Measurements from ENCODE around the gene SRGAP1.
"Not testable (repeated sequence)": the region's sequence is repeated elsewhere in the genome, so short reads cannot be mapped to it uniquely, and the experiment has no call there.

The SRGAP1 gene

DNA sequence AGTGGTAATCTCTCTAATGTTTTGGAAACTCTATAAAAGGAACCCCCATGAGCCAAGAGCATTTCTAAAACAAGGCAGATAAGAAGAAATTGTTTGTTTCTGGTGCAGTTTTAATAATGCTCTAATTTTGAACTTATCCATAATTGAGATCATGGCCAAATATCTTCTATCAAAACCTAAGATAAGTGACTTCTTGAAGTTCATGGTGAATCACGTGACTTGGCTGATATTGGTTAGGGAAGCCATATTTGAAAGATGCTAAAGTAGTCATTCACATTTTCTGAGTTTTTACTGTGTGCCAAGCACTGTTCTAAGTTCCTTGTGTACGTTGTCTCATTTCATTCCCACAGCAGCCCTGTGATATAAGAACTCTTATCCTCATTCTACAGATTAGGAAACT is 219.7 kb downstream of the SRGAP1 start:
- no peak for DNase-seq

GRCh38 chr12:64064706-64065105 is 220.2 kb downstream of the SRGAP1 start:
- DNase-seq = no peak

GRCh38 chr12:64065881-64066451 is 221.5 kb downstream of the SRGAP1 start:
- no peak for DNase-seq

- DNase-seq = no peak
These were observed 222.3 kb downstream of the SRGAP1 start for GRCh38 chr12:64066776-64067175.

GRCh38 chr12:64070454-64070853 is 226.0 kb downstream of the SRGAP1 start:
- no peak for DNase-seq

DNA sequence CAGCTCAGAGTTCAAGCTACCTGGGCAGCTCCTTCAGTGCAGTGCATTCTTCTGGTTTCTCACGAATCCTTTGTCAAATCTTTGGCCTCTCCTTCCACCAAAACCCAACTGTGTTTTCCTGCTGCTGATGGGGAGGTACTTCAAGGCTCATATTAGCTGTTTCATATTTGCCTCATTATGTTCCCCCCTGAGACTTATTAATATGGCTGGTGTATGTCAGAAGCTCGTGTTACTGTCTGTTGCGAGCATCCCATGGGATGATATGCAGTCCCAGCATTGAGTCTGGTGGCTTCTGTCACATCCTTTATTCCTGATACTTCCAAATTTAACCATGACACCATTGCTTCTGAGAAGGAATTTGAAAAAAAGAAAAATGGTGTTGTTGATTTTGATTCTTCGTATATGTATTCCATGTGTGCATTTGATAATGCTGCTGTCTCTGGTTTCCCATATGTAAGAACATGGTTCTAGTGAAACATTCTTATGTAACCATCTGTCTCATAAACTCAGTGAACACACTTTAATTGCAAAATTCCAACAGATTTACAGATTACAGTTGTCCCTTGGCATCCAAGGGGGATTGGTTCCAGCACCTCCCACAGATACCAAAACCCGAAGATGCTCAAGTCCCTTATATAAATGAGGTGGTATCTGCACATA is 228.5 kb downstream of the SRGAP1 start:
- DNase-seq = no peak

DNA sequence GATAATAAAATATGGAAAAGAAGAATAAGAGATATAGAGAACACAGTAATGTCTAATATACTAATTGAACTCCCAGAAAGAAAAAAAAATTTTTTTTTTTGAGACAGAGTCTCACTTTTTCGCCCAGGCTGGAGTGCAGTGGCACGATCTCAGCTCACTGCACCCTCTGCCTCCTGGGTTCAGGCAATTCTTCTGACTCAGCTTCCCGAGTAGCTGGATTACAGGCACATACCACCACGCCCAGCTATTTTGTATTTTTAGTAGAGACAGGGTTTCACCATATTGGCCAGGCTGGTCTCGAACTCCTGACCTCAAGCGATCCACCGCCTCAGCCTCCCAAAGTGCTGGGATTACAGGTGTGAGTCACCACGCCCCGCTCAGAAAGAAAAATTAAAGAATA is 232.1 kb downstream of the SRGAP1 start:
- DNase-seq = not testable (repeated sequence)

- no peak for DNase-seq
These were observed 233.4 kb downstream of the SRGAP1 start for GRCh38 chr12:64077922-64078321.

- no peak for DNase-seq
These were observed 236.0 kb downstream of the SRGAP1 start for GRCh38 chr12:64080319-64081007.

DNA sequence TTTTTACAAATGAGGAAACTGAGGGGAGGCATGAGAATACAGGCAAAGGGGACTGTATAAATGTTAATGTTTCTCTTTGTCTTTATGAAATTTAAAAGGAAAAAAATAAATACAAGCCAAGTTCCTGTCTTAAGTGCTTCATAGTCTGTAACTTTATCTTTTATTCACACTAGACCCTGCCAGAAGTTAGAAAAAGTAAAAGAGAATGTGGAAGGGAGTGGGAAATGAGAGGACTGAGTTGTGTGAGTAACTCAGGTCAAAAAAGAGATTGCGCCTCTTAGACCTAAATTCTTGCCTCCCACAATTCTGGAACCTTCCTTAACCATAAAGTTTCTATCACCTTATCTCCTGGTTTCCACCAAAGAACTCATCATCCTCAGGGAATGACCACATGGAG is 236.5 kb downstream of the SRGAP1 start:
- no peak for DNase-seq

DNA sequence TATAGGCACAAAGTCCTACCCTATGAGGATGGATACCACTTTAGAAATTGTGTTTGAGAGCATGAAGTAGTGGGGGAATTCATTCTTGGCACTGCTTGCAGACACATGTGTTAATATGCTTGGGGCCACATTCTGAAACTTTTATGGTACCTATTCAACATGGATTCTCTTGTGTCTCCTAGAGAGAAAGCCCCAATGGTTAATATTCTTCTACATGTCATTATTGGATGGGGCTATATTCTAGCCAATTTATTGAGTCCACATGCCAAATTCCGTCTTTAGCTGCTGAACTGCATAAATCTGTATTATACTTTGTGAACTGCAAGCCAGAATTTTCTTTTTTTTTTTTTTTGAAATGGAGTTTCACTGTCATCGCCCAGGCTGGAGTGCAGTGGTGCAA is 237.6 kb downstream of the SRGAP1 start:
- no peak for DNase-seq

DNA sequence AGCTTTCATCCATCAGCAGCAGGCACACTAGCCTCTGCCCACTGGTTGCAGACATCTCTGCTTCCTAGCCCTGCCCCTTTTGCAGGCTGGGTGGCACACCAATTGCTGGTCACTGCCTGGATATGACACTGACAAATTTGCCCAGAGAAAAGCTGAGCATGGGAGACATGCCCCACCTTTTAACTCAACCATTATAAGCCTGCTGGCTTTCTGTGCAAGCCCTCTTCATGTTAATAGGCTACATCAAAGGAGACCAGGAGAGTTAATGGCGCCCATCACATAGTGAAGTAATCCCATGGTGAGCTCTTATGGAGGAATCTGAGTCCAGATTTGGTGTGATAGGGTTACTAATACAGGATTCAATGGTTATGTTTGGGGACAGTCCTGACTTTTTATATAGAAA is 238.4 kb downstream of the SRGAP1 start:
- DNase-seq = no peak

- DNase-seq = no peak
These were observed 239.0 kb downstream of the SRGAP1 start for GRCh38 chr12:64083285-64084210.

GRCh38 chr12:64085154-64085553 is 240.7 kb downstream of the SRGAP1 start:
- no peak for DNase-seq

GRCh38 chr12:64085996-64086395 is 241.5 kb downstream of the SRGAP1 start:
- no peak for DNase-seq

DNA sequence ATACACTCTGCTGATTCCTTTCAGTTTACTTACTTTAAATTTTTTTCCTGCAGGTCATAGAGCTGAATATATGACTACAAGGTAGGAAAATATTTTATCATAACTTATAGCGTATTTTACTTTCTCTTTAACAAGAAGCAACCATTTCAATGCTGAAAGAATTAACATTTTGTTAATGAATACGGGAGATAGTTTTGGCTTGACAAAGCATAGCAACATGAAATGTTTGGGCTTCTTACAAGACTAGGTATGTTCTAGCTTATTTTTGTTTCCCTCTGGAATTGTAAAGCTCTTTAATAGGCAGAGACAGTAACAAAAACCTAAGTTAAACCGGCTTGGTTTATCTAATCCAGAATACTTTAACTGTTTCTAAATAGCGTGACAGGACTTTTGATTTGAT is 242.4 kb downstream of the SRGAP1 start:
- no peak for DNase-seq

DNA sequence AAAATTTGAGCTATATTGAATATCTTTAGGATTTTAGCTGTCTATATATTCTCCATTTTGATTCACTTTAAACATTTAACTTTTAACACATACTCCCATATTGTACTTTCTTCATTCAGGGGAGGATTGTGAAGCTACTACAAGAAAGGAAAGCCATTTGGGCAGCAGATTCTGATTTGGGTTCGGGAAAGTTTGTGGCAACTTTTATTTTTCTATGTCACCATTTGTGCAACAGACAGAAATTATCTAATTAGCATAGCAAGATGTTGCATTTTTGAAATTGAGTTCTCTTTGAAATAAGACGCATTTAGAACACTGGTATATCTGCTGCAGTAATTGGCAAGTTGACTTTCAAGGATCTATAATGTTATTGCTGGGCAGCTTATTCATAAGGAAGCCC is 243.3 kb downstream of the SRGAP1 start:
- DNase-seq = no peak

DNA sequence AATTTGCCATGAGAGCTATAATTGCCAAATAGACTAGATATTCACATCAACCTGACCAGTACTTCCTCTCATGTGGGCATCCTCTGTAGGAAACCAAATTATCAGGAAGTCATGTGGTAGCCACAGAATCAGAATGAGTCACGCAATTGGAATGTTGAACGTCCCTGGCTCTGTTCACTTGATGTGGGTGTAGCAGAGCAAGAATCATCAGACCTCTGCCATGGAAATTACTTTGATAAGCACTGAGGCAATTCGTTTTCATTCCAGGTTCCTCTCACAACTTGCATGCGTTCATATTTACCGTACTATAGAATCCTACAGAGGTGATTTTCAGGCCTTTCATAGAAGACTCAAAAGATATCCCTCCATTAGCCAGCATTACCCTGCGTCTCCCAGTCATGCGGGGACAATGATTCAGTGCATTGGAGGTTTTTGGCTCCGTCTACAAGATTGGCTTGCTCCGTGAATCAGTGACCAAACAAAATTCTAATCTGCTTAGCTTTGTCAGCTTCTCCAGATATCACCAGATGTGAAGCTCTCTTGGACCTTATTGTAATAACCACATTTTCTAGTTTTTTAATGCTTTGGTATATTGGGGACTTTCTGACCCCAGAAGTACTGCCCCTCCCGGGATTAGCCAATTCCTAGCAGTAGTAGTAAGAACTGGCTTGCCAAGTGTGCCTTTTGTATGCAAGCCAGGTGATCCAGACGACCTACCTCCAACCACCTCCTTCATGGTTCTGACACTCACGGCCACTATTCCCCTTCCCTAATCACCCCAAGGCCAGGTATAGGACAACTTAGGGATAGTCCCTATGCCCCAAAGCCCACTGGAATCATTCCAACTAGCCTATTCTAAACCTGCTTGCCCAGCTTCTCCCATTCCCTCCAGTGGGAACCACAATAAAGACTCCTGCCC is 244.2 kb downstream of the SRGAP1 start:
- no peak for DNase-seq

GRCh38 chr12:64090047-64090446 is 245.5 kb downstream of the SRGAP1 start:
- DNase-seq = no peak

GRCh38 chr12:64091186-64091585 is 246.7 kb downstream of the SRGAP1 start:
- no peak for DNase-seq

GRCh38 chr12:64092507-64093196 is 248.2 kb downstream of the SRGAP1 start:
- no peak for DNase-seq

- DNase-seq = no peak
These were observed 249.2 kb downstream of the SRGAP1 start for GRCh38 chr12:64093689-64094088.

All from activated T-cell treated with anti-CD3 and anti-CD28 coated beads for 4 hours (primary cell).